ENCODE measurements around the gene VCL. TPM values are rescaled to one million over a fixed set of nuclear protein-coding genes. Genes with fewer than 3 reads are reported as not detected.
A peak's percentile ranks its signal among the peaks of the same experiment; 100 is the strongest.

The VCL gene
- total and polyA plus RNA-seq, 8 donors = 90.6 to 195 (median 98.2) TPM

DNA sequence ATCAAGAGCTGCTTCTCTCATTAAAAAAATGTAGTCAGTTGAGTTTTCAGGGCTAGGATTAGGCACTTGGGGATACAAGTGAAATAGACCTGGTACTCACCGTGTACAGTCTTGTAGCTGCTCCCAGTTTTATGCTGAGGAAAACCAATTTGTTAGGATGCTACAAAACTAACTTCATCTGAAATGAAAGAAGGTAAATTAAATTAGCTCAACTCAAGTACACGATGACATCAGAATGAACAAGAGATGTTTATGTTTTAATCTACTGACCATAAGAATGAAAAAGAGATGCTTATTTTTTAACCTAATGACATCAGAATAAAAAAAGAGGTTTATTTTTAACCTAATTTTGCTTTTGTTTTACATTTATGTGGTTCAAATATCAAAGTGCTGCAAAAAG, 79.0 kb downstream of the VCL start:
- Histone ChIP-seq H3K27me3 (no peaks in the 10 kb centered on the region), H3K9me3 (no peaks in the 10 kb centered on the region), H3K4me1 (peaks cover 6 to 31% of the 10 kb centered on the region in 2 donors), H3K36me3 (peaks cover 0 to 49% of the 10 kb centered on the region in 2 donors), H3K27ac (no peak overlapping the region), H3K4me3 (no peak overlapping the region)
- TF ChIP-seq, protein P1, sequence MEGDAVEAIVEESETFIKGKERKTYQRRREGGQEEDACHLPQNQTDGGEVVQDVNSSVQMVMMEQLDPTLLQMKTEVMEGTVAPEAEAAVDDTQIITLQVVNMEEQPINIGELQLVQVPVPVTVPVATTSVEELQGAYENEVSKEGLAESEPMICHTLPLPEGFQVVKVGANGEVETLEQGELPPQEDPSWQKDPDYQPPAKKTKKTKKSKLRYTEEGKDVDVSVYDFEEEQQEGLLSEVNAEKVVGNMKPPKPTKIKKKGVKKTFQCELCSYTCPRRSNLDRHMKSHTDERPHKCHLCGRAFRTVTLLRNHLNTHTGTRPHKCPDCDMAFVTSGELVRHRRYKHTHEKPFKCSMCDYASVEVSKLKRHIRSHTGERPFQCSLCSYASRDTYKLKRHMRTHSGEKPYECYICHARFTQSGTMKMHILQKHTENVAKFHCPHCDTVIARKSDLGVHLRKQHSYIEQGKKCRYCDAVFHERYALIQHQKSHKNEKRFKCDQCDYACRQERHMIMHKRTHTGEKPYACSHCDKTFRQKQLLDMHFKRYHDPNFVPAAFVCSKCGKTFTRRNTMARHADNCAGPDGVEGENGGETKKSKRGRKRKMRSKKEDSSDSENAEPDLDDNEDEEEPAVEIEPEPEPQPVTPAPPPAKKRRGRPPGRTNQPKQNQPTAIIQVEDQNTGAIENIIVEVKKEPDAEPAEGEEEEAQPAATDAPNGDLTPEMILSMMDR (IDR thresholded peaks at IDR 0.05) = no peak
- DNase-seq = no peak
- no peak for ATAC-seq
- intact Hi-C loops (cut with DNase I) = no loop called here

DNA sequence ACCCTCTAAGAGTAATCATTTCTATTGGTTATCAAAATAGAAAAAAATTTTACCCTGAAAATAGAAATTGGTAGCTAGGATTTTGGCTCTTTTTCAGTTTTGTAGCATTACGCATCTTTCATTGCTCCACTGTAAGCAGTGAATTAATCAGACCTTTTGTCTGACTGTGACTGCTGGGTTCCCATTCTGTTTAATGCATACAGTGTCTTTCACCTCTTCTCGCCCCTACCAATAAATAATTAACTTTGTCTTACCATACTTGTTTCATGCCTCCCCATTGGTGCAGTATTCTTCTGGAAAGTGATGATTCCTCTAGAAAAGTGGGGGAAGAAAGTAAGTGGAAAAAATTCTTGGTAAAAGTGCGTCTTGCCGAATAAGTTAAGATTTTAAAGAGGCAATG, 79.5 kb downstream of the VCL start:
- peaks cover 6 to 31% of the 10 kb centered on the region in 2 donors for H3K4me1 ChIP-seq
- TF ChIP-seq, protein P1 (IDR thresholded peaks at IDR 0.05) = no peak
- H3K9me3 ChIP-seq = no peaks in the 10 kb centered on the region
- H3K27ac ChIP-seq = no peak overlapping the region
- intact Hi-C loops (cut with DNase I) = no loop called here
- H3K4me3 ChIP-seq = no peak overlapping the region
- no peak for DNase-seq
- no peak for ATAC-seq
- H3K27me3 ChIP-seq = no peaks in the 10 kb centered on the region
- H3K36me3 ChIP-seq = peaks cover 0 to 53% of the 10 kb centered on the region in 2 donors

DNA sequence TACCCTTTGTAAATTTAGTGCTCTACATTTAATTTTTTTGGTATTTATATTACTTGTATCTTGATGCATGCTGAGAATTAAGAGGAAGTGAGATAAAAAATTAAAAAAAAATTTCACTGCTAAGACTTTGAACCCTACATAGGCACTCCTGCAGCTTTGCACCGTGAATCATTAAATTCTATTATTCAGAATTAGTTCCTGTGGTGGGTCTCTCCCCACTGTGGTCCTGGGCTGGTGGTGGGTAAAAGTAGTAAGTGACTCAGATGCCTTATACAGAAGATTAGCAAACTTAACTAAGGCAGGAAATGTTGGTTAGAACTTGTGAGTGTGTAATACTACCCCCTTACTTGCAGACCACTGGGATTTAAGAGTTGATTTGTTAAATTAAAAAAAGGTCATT, 80.1 kb downstream of the VCL start:
- intact Hi-C loops (cut with DNase I) = no loop called here
- no peak for ATAC-seq

GRCh38 chr10:74079028-74079935, 81.4 kb downstream of the VCL start:
- Histone ChIP-seq H3K4me3 (no peak overlapping the region), H3K4me1 (peaks cover 6 to 31% of the 10 kb centered on the region in 2 donors), H3K36me3 (peaks cover 0 to 53% of the 10 kb centered on the region in 2 donors), H3K27me3 (no peaks in the 10 kb centered on the region), H3K9me3 (no peaks in the 10 kb centered on the region), H3K27ac (peak overlapping the region in 1 of 2 donors; percentile 18)
- TF ChIP-seq, protein P1 (IDR thresholded peaks at IDR 0.05) = no peak
- ATAC-seq (no peak), DNase-seq (no peak)
- intact Hi-C loops (cut with DNase I) = no loop called here

More for the DNA sequence above, 80.1 kb downstream of the VCL start:
- Histone ChIP-seq H3K27ac (no peak overlapping the region), H3K27me3 (no peaks in the 10 kb centered on the region), H3K36me3 (peaks cover 0 to 53% of the 10 kb centered on the region in 2 donors), H3K9me3 (no peaks in the 10 kb centered on the region), H3K4me3 (no peak overlapping the region), H3K4me1 (peaks cover 6 to 31% of the 10 kb centered on the region in 2 donors)
- TF ChIP-seq, protein P1 (IDR thresholded peaks at IDR 0.05) = no peak
- no peak for DNase-seq

DNA sequence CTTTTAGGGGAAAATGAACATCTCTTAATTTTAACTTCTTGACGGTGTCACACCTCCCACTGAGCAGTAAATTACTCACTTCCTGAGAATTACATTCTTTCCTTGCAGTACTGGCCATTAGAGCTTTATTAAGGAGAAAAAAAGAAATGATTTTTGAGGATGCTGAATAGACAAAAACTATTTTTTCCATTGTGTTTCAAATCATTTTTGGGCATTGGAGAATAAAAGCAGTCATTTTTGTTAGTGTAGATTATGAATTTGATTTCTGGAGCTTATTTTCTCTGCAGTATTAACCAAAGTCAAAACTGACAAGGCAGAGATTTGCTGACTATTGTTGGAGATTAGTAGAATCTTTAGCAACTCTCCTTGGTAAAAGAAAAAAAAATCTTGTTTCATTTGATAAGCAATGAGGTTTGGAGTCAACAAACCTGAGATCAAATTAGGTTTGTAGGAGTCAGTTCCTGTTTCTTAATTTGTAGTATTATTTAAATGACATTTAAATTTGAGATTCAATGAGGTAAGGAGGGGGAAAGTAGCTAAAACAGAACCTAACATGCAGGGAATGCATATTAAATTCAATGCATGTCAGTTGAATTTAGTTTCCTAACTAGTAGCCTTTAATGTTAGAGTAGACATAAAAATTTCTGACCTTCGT, 82.1 kb downstream of the VCL start:
- peak overlapping the region in 1 of 2 donors; percentile 18 for H3K27ac ChIP-seq
- no peaks in the 10 kb centered on the region for H3K9me3 ChIP-seq
- H3K4me1 ChIP-seq = peaks cover 6 to 31% of the 10 kb centered on the region in 2 donors
- H3K4me3 ChIP-seq = no peak overlapping the region
- ATAC-seq = no peak
- TF ChIP-seq, protein P1 (IDR thresholded peaks at IDR 0.05) = no peak
- no peaks in the 10 kb centered on the region for H3K27me3 ChIP-seq
- intact Hi-C loops (cut with DNase I) = no loop called here
- DNase-seq = no peak
- H3K36me3 ChIP-seq = peaks cover 0 to 56% of the 10 kb centered on the region in 2 donors
